Measurements from ENCODE around the gene PRSS1. TPM values are rescaled to one million over a fixed set of nuclear protein-coding genes. Genes with fewer than 3 reads are reported as not detected.

Gene PRSS1
- total and polyA plus RNA-seq, 2 donors (not counting 1 experiment from before 2014, with no cell fraction given), result not detected

DNA sequence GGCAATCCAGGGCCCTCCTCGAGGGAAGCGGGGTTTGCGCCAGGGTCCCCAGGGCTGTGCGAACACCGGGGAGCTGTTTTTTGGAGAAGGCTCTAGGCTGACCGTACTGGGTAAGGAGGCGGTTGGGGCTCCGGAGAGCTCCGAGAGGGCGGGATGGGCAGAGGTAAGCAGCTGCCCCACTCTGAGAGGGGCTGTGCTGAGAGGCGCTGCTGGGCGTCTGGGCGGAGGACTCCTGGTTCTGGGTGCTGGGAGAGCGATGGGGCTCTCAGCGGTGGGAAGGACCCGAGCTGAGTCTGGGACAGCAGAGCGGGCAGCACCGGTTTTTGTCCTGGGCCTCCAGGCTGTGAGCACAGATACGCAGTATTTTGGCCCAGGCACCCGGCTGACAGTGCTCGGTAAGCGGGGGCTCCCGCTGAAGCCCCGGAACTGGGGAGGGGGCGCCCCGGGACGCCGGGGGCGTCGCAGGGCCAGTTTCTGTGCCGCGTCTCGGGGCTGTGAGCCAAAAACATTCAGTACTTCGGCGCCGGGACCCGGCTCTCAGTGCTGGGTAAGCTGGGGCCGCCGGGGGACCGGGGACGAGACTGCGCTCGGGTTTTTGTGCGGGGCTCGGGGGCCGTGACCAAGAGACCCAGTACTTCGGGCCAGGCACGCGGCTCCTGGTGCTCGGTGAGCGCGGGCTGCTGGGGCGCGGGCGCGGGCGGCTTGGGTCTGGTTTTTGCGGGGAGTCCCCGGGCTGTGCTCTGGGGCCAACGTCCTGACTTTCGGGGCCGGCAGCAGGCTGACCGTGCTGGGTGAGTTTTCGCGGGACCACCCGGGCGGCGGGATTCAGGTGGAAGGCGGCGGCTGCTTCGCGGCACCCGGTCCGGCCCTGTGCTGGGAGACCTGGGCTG lies 47.5 kb downstream of the PRSS1 start:
- Histone ChIP-seq H3K27ac (ENCODE audit: low read length in 2 of 2) (peak overlapping the region; percentile 94 to 99), H3K36me3 (replicated peaks in 1 of 2; ENCODE audit: control extremely low read depth in 1 of 2, control insufficient read depth in 1 of 2, extremely low read depth in 1 of 2, insufficient read depth in 2 of 2, low read length in 1 of 2) (peaks cover 2 to 16% of the 10 kb centered on the region in 2 experiments), H4K20me1 (ENCODE audit: control insufficient read depth, insufficient read depth, low read length, poor library complexity, severe bottlenecking) (no peaks in the 10 kb centered on the region), H3K4me2 (replicated peaks; ENCODE audit: low read depth, low read length, poor library complexity, severe bottlenecking) (peak overlapping the region; percentile 83), H3K27me3 (replicated peaks in 1 of 4; ENCODE audit: control extremely low read depth in 1 of 4, control insufficient read depth in 3 of 4, insufficient read depth in 4 of 4, low read length in 3 of 4) (no peaks in the 10 kb centered on the region), H3K79me2 (ENCODE audit: control insufficient read depth, insufficient read depth, low read length) (peaks cover 60% of the 10 kb centered on the region), H3K9me3 (ENCODE audit: control extremely low read depth in 1 of 3, control insufficient read depth in 2 of 3, insufficient read depth in 1 of 3, low read length in 2 of 3) (no peaks in the 10 kb centered on the region), H3K9ac (ENCODE audit: low read length) (peak overlapping the region; percentile 91), H3K4me1 (ENCODE audit: control insufficient read depth in 2 of 2, insufficient read depth in 2 of 2, low read length in 2 of 2) (peaks cover 62 to 81% of the 10 kb centered on the region in 2 donors), H2AFZ (ENCODE audit: insufficient read depth, low read depth, low read length, poor library complexity, severe bottlenecking) (peak overlapping the region; percentile 71), H3K4me3 (ENCODE audit: control extremely low read depth in 1 of 5, extremely low read depth in 1 of 5, insufficient read depth in 1 of 5, low read depth in 2 of 5, low read length in 4 of 5) (peak overlapping the region; percentile 45 to 93 (median 90))
- H3K4me1 Mint-ChIP-seq, result peaks cover 81% of the 10 kb centered on the region
- intact Hi-C loops (cut with micrococcal nuclease), result no loop called here
- WGBS (ENCODE audit: insufficient coverage), result 6% methylated on average over 73 of the region's 74 CpGs
- POLR2A ChIA-PET, result interaction anchor here (0.6 to 18.8 kb wide), 10 partner anchors 11 to 529 kb away, joined by 3 to 961 read pairs (median 7); partner anchors contain the start of genes CASP2, EPHB6 and GSTK1
- peak overlapping the region; percentile 100 for H3K27ac Mint-ChIP-seq
- CTCF ChIA-PET, result interaction anchor here (0.8 to 32.8 kb wide), 10 partner anchors 8 to 84 kb away, joined by 3 to 1138 read pairs (median 7); partner anchors contain the start of genes EPHB6 and PRSS2
- peak overlapping the region; percentile 100 for H3K4me3 Mint-ChIP-seq
- H3K9me3 Mint-ChIP-seq (ENCODE audit: insufficient read depth), result no peaks in the 10 kb centered on the region
- no peaks in the 10 kb centered on the region for H3K27me3 Mint-ChIP-seq
- DNase-seq (peak; percentile 54), ATAC-seq (ENCODE audit: low read depth) (peak; percentile 40)
- TF ChIP-seq EZH2 (IDR thresholded peaks at IDR 0.05; ENCODE audit: borderline replicate concordance, insufficient read depth, low read depth, low read length, poor library complexity, severe bottlenecking), result no peak
- TF ChIP-seq, protein P1, sequence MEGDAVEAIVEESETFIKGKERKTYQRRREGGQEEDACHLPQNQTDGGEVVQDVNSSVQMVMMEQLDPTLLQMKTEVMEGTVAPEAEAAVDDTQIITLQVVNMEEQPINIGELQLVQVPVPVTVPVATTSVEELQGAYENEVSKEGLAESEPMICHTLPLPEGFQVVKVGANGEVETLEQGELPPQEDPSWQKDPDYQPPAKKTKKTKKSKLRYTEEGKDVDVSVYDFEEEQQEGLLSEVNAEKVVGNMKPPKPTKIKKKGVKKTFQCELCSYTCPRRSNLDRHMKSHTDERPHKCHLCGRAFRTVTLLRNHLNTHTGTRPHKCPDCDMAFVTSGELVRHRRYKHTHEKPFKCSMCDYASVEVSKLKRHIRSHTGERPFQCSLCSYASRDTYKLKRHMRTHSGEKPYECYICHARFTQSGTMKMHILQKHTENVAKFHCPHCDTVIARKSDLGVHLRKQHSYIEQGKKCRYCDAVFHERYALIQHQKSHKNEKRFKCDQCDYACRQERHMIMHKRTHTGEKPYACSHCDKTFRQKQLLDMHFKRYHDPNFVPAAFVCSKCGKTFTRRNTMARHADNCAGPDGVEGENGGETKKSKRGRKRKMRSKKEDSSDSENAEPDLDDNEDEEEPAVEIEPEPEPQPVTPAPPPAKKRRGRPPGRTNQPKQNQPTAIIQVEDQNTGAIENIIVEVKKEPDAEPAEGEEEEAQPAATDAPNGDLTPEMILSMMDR (IDR thresholded peaks at IDR 0.05), result no peak

All from B cell (primary cell).